Transverse colon (tissue), 4 donors: Measurements from ENCODE around the gene EPHB4.

Source experiments
- EP300 ChIP-seq: sonication (generic); formaldehyde crosslinking; IDR thresholded peaks from one replicate; pipeline ENCODE4 v1.6.1; 2017; ENCODE audit warnings: antibody characterized with exemption, low read depth
- POLR2A ChIP-seq: fragments of 450-650 bp; IDR thresholded peaks from one replicate; pipeline ENCODE4 v1.6.1; 2016; ENCODE audit warnings: antibody characterized with exemption, mild to moderate bottlenecking, moderate library complexity
- POLR2AphosphoS5 ChIP-seq, 3 donors: sonication (generic); formaldehyde crosslinking; IDR thresholded peaks; one replicate each; pipeline ENCODE4 v1.6.1; 2016; ENCODE audit warnings: antibody characterized with exemption in 3 of 3
- TF ChIP-seq, protein P1 (sequence below), 5 experiments: fragments of 200-600 bp in 3 of 5; fragments of 450-650 bp in 2 of 5; sonication (generic) in 3 of 5; IDR thresholded peaks; 1 replicate in 2 of 5; 2 replicates in 3 of 5; pipeline ENCODE4 v1.5.1; 2016 to 2017; ENCODE audit warnings: antibody characterized with exemption in 5 of 5, inconsistent platforms in 3 of 5, mild to moderate bottlenecking in 2 of 5, moderate library complexity in 1 of 5

DNA sequence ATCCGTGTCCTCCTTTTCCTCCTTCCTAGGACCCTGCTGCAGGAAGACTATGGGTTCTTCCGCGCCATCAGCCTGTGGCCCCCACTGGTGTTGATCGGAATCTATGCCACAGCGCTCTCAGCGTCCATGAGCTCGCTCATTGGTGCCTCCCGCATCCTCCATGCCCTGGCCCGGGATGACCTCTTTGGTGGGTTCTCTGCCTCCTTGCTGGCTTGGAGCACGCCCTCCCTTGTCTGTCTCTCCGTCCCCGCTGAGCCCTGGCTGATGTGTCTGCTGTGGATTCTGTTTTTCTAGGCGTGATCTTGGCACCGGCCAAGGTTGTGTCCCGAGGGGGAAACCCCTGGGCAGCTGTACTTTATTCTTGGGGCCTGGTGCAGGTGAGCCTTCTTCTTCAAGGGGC is 32.5 kb upstream of the EPHB4 start:
- TF ChIP-seq EP300 (no peak), POLR2A (no peak), POLR2AphosphoS5 (IDR thresholded peaks at IDR 0.05) (no peak)
- TF ChIP-seq, protein P1, sequence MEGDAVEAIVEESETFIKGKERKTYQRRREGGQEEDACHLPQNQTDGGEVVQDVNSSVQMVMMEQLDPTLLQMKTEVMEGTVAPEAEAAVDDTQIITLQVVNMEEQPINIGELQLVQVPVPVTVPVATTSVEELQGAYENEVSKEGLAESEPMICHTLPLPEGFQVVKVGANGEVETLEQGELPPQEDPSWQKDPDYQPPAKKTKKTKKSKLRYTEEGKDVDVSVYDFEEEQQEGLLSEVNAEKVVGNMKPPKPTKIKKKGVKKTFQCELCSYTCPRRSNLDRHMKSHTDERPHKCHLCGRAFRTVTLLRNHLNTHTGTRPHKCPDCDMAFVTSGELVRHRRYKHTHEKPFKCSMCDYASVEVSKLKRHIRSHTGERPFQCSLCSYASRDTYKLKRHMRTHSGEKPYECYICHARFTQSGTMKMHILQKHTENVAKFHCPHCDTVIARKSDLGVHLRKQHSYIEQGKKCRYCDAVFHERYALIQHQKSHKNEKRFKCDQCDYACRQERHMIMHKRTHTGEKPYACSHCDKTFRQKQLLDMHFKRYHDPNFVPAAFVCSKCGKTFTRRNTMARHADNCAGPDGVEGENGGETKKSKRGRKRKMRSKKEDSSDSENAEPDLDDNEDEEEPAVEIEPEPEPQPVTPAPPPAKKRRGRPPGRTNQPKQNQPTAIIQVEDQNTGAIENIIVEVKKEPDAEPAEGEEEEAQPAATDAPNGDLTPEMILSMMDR (IDR thresholded peaks at IDR 0.05): no peak
